GM18505 (cell line): ENCODE results near the gene KCNK2.
A peak's percentile ranks its signal among the peaks of the same experiment; 100 is the strongest.

ENCODE experiments used
- ATAC-seq: cut with Tn5 transposase; IDR thresholded peaks from one replicate; pipeline ENCODE4 v1.9.1; 2021; ENCODE audit not compliant: unreplicated experiment
- POLR2A ChIP-seq: IDR thresholded peaks from 4 replicates; pipeline ENCODE4 v1.6.1; 2011; ENCODE audit warnings: borderline replicate concordance; ENCODE audit not compliant: insufficient read depth, insufficient read length; ENCODE audit errors: extremely low read depth

The KCNK2 gene

DNA sequence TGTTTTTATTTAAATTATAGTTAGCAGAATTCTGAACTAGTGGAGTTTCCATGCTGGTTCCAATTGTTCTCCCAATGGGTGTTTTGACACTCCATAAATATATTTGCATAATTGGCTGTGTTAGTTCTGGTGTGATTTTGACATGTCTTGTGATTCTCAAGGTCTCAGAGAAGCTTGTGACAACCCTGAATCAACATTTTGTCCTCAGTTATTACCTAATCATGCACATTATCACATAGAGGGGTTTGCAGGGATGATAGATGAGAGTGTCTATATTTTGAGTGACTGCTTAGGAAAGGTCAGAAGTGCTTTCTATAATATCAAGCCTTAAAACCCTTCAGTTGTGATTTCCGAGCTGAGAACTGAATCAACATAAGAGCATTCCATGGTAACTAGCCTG is 11.5 kb upstream of the KCNK2 start:
- ATAC-seq: no peak
- TF ChIP-seq POLR2A: no peak

DNA sequence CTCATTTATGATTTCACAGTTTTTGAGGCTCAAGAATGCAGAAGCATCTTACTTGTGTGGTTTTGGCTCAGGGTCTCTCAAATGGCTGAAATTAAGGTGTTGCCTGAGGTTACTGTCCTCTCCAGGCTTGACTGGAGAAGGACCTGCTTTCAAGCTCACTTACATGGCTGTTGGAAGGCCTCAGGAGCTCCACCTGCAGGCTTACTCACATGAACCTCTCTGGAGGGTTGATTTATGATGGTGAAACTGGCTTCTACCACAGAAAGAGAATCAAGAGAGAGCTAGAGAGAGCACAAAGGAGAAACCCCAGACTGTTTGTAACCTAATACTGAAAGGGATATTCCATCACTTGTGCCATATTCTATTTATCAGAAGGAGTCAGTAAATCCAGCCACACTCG is 6.2 kb upstream of the KCNK2 start:
- peak; percentile 63 for ATAC-seq
- TF ChIP-seq POLR2A: no peak

DNA sequence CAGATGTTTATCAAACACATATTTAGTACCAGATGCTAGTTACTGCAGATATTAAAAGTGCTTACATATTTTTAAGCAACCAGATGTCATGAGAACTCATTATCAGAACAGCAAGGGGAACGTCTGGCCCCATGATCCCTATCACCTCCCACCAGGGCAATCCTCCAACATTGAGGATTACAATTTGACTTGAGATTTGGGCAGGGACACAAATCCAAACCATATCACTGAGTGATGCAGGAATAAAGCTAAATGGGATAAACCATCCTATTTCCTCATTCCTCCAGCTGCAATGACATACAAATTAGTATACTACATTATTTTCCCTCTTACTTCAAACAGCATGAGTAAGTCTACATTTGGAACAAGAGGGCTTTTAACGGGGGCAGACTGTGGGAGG is 3.1 kb upstream of the KCNK2 start:
- no peak for TF ChIP-seq POLR2A
- no peak for ATAC-seq

DNA sequence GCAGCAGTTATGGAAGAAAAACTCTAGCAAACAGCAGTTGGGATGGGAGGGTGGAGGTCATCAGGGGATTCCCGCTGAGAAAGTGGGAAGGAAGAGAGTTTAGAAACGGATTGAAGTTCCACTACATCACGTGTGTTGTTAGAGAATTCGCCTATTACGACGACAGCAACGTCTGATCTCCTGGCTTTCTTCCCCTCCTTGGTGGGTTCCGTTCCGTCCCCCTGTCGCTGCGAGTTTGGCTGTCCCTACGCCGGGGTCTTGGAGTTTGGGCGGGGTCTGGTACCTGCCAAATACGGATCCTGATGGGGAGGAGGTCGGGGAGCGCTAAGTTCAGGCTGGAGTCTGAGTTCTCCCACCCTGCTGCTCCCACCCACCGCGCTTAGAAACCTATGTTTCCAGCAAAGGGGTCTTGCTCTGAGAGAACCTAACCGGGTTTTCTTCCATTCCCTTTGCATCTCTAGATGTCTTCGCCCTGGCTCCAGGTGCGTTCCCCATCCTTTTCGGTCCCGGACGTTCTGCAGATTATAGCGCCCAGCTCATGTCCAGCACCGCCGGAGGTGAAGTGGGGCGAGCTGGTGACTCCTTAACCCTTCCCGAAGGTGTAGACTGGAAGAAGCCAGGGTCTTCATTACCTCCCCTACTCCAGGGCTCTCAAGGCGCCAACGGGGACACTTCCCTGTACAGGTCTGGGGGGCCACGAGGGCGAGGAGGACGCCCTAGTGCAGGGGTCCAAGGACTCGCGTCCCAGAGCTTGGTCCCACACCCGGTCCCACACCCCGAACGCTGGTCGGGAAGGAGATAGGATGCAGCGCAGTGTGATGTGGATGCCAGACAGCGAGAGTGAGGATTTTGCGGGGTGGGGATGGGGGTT is 641 bp upstream of the KCNK2 start:
- no peak for ATAC-seq
- no peak for TF ChIP-seq POLR2A

DNA sequence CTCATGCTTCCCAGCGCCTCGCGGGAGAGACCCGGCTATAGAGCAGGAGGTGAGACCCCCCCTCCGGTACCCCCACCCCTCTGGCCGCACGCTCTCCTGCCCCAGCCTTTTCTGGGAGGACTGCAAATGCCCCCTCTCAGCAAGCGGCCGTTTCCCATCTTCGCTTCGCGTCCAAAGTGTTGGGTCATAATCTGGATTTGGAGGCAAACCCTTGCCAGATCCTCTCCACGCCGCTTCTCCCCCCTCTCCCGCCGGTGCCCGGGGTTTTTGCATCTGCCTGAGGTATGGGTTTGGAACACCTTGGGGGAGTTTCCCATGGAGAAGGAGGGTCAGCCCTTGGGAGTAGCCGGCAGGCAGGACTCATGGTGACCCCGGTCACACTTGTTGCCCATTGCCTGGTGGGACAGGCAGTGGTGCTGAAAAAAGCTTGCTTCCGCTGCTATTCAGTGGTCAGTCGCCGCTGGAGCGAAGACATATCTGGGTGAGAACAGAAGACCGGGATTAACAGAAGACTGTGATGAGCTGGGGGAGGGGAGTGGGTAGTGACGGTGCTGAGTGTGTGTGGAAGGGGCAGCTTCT is 935 bp downstream of the KCNK2 start:
- ATAC-seq: no peak
- no peak for TF ChIP-seq POLR2A

DNA sequence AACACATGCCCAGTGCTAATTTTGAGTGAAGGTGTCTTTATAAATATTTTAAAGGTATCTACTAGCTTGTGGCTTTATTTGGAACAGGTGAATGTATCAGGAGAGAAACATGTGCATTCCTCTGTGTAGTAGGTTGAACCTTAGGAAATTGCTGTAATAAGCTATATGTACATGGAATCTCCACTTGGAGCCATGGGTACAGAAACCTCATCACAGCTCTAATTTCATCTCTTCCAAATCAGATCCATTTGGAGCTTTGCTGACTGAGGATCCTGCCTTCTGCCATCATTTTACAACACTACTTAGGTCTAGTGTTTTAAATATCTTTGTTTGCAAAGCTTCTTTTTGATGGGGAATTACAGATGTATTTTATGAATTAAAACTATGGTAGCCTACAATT is 2.1 kb downstream of the KCNK2 start:
- no peak for ATAC-seq
- no peak for TF ChIP-seq POLR2A

DNA sequence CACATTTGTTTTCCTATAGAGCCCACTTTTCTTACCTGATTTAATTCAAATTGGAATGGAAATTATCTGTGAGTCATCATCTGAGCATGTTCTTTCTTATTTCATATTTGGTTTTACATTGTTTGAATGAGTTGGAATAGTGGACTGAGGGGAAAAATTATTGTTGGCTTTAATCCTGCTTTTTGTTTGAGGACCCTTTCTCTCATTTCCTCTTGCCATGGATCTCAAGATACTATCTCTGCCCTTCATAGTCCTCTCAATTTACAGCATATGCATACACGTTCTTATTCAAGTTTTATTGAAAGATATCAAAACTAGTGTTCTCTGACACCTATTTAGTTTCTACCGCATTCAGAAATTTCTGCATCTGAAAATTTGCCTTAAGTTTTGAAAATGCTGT is 5.1 kb downstream of the KCNK2 start:
- ATAC-seq: no peak
- TF ChIP-seq POLR2A: no peak

DNA sequence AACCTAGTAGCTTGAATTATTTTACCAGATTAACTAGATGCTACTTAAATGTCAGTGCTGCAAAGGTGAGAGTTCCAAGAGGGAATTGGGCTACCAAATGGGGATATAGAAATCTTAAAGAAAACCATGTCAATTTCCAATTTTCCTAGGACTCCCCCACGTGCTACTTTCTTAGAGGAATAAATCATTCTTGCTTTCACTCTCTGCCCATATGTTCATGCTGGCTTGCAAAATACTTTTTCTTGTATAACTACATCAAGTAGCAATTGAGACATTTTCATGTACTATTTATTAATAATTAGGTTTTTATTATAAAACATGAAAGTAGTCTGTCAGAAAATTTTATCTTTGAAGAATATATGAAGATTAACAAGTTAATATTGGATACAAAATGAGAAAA is 11.8 kb downstream of the KCNK2 start:
- TF ChIP-seq POLR2A: no peak
- ATAC-seq: no peak

DNA sequence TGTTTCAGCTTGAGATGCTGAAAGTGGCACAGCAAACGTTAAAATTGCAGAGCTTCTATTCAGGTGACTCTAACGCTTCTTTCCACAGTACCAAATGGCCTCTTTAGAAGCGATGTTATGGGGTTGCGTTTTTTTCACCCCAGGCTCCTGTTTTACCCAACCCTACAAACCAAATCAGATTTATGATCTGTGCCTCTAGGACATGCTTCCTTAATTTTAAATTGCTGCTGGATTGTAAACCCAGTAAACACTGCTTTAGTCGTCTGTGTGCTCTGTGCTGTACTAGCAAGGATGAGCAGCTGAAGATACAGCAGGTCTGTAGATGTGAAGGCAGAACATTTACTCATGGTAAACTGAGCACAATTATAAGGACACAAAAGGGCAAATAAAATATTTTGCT is 13.0 kb downstream of the KCNK2 start:
- no peak for TF ChIP-seq POLR2A
- ATAC-seq: no peak

DNA sequence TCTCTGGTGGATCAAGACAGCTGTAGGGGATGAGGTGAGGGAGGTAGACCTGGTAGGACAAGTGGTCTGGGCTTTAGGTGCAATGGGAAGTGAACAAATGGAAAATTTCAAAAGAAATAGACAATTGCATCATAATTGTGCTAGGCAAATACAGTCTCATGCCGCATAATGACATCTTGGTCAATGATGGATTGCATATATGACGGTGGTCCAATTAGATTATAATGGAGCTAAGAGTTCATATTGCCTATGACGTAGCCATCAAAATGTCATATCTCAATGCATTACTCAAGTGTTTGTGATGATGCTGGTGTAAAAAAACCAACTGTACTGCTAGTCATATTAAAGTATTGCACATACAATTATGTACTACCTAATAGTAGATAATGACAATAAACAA is 19.0 kb downstream of the KCNK2 start:
- no peak for TF ChIP-seq POLR2A
- ATAC-seq: no peak

DNA sequence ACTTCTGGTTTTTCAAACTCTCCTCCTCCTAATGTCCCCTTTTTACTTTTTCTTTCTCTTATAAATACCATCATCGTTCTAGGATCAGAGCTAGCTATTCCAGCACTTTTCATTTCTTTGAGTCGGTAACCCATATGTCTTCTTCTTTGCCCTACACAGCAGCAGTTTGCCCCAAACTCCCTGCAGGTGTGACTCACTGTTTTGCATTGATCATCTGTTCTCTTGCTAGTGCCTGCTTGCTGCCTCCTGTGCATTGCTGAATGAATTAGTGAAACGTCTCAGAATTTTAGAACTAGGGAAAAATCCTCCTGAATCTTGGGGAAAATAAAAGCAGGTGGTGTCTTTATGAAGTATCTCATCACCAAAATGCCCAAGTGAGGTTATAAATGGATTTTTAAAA is 21.7 kb downstream of the KCNK2 start:
- no peak for ATAC-seq
- TF ChIP-seq POLR2A: no peak

DNA sequence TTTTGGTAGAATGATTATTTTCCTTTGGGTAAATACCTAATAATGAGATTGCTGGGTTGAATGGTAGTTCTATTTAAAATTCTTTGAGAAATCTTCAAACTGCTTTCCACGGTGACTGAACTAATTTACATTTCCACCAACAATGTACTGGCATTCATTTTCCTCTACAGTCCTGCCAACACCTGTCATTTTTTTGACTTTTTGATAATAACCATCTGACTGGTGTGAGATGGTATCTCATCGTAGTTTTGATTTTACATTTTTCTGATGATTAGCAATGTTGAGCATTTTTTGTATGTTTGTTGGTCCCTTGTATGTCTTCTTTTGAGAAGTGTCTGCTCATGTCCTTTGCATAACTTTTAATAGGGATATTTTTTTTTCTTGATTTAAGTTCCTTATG is 23.5 kb downstream of the KCNK2 start:
- ATAC-seq: no peak
- TF ChIP-seq POLR2A: no peak

DNA sequence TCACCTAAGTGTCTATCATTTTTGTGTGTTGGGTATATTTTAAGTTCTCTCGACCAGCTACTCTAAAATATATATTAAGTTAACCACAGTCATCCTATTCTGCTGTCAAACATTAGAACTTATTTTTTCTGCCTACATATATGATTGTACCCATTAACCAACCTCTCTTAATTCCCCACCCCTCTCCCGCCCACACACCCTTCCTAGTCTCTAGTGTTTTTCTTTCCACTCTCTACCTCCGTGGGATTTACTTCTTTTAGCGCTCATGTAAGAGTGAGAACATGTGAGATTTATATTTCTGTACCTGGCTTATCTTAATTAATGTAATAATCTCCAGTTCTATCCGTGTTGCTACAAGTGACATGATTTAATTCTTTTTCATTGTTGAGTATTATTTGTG is 26.6 kb downstream of the KCNK2 start:
- TF ChIP-seq POLR2A: no peak
- no peak for ATAC-seq

DNA sequence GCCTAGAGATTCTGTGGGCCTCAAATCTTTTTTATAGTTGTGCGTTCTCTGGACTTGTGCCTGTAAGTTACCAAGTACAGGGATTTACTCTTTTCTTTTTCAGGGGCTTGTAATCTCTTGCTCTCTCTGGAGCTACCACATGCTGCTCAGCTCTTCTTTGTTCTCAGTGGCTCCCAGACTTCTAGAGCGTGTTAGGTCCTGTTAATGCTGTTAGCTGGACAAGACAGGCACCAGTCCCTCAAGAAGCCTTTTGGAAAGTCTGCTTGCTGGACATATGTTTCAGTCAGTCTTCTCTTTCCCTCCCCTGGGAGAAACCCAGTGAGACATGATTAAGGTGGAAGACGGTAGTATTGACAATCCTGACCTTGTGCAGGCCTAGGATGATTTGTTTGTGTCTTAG is 29.4 kb downstream of the KCNK2 start:
- TF ChIP-seq POLR2A: no peak
- no peak for ATAC-seq
